OCI-LY1 (cell line): Measurements from ENCODE around the gene PAWR.

Source experiments
- CTCF ChIP-seq: fragments of 200-600 bp; sonication (generic), shearing (Covaris generic); IDR thresholded peaks from 2 replicates; pipeline ENCODE4 v1.5.1; 2017; ENCODE audit warnings: mild to moderate bottlenecking, antibody characterized with exemption, low read length, moderate library complexity, mixed read lengths
- EZH2 ChIP-seq: fragments of 200-600 bp; sonication (generic), shearing (Covaris generic); IDR thresholded peaks from 2 replicates; pipeline ENCODE4 v1.8.0; 2017; ENCODE audit warnings: borderline replicate concordance, mixed run types, mild to moderate bottlenecking, antibody characterized with exemption, low read length, moderate library complexity, mixed read lengths

- no peak for TF ChIP-seq CTCF
- no peak for TF ChIP-seq EZH2
Measured at GRCh38 chr12:79567175-79567563, 123.6 kb downstream of the PAWR start.
